Psoas muscle (tissue), 8 donors: Measurements from ENCODE around the gene CHRNG. TPM values are rescaled to one million over a fixed set of nuclear protein-coding genes. Genes with fewer than 3 reads are reported as not detected.

Source experiments
- ATAC-seq, 4 donors: fragments of 200-7000 bp; cut with Tn5 transposase; one replicate each; pipeline ENCODE4 v1.9.1; 2020; ENCODE audit warnings: moderate library complexity in 3 of 4, mild to moderate bottlenecking in 2 of 4
- DNase-seq, 2 donors: peaks; one replicate each; pipeline ENCODE4 v3.0.0-alpha.2; 2020
- H3K27ac ChIP-seq: fragments of 200-600 bp; one replicate; pipeline ENCODE4 v1.8.0; 2022
- H3K27me3 ChIP-seq, 3 donors: fragments of 200-600 bp in 1 of 3; one replicate each; pipeline versions ENCODE4 v1.6.1 to v1.8.0; 2013 to 2022; ENCODE audit warnings: low read length in 2 of 3, mild to moderate bottlenecking in 2 of 3, moderate library complexity in 1 of 3; ENCODE audit not compliant: insufficient read depth in 3 of 3
- H3K36me3 ChIP-seq, 2 donors: fragments of 200-600 bp in 1 of 2; one replicate each; pipeline versions ENCODE4 v1.6.1 to v1.8.0; 2013 to 2022; ENCODE audit warnings: low read depth in 1 of 2, mild to moderate bottlenecking in 1 of 2, moderate library complexity in 1 of 2; ENCODE audit not compliant: insufficient read depth in 1 of 2
- H3K4me1 ChIP-seq: fragments of 200-600 bp; one replicate; pipeline ENCODE4 v1.8.0; 2022
- H3K4me3 ChIP-seq: fragments of 200-600 bp; one replicate; pipeline ENCODE4 v1.8.0; 2022; ENCODE audit warnings: mild to moderate bottlenecking
- H3K9me3 ChIP-seq: fragments of 200-600 bp; one replicate; pipeline ENCODE4 v1.8.0; 2022
- CTCF ChIP-seq: fragments of 200-600 bp; IDR thresholded peaks from one replicate; pipeline ENCODE4 v1.8.0; 2022; ENCODE audit warnings: antibody characterized with exemption
- WGBS, 3 donors: extraction: QIAGEN DNeasy Blood & Tissue Kit; methylation state at CpG; one replicate each; pipeline versions ENCODE4 v1.1.6 to v1.1.7; 2013; 5-methylcytosine and 5-hydroxymethylcytosine counted together
- intact Hi-C, 2 donors: fragments of 100-400 bp; cut with DNase I; formaldehyde crosslinking; loops; one replicate each; pipeline versions ENCODE4 v1.11.0 to v1.14.2; 2022
- polyA plus RNA-seq, 3 donors: library from polyadenylated mRNA; stranded (reverse); fragments of 200-250 nt; gene quantifications; one replicate each; pipeline ENCODE4 v1.2.3, GENCODE V29; 2013
- total RNA-seq, 4 donors: library from RNA; stranded (reverse); fragmentation: NEBNext Ultra II Directional in 2 of 4; extraction: Animal tissue kit (Norgen Biotek cat#: 25700) in 2 of 4; gene quantifications; one replicate each; pipeline versions ENCODE4 v1.2.1 to v1.2.4, GENCODE V29; 2021 to 2023
- donor health status: healthy with polysubstance abuse.
- donor health status: DM: no; HTN: no; CAD: no; lungs with moderate emphysema.
- donor health status: Bipolar disorder and iron deficiency.
- donor health status: healthy.
- donor health status: DM: yes; HTN: yes; CAD: no.
- donor health status: DM: no; HTN: no; CAD: no.
- donor health status: DM: no; HTN: no; CAD: no.
- donor health status: DM: yes; HTN: yes; CAD: no.

Gene CHRNG
- total and polyA plus RNA-seq, 7 donors: 0.68 to 94.1 (median 6.9) TPM

DNA sequence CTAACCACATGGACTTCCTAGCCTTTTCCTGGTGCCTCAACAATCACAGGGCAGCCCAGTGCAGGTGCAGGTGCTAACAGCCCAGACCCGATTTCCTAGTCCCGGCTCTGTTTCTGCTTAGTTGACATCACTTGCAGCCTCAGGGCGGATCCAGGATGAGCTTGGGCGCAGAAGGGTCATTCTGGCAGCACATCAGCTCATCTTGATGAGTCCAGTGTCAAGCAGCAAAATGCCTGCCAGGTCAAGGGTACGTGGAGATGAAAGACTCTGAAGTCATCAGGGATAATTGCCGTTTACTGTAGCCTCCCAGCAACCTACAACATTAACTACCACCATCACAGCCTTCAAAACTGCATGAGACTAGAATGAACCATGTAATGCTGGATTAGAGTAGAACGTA, 54.5 kb downstream of the CHRNG start:
- no peak for TF ChIP-seq CTCF
- H3K27ac ChIP-seq: peak overlapping the region; percentile 82
- no peaks in the 10 kb centered on the region for H3K36me3 ChIP-seq
- ATAC-seq: no peak
- no peaks in the 10 kb centered on the region for H3K9me3 ChIP-seq
- no peaks in the 10 kb centered on the region for H3K27me3 ChIP-seq
- intact Hi-C loops: no loop called here
- no peak for DNase-seq
- 77 to 89% (median 84%) methylated on average over 7 of the region's 7 CpGs for WGBS, 3 donors
- peaks cover 26% of the 10 kb centered on the region for H3K4me1 ChIP-seq
- H3K4me3 ChIP-seq: no peak overlapping the region

Other genes starting within 250 kb of the CHRNG start
- not detected for gene ALPP, start 160.9 kb upstream of the CHRNG start, total RNA-seq
- not detected for gene ALPP, start 160.9 kb upstream of the CHRNG start, polyA plus RNA-seq
- gene ALPG, start 132.8 kb upstream of the CHRNG start, total RNA-seq: not detected
- gene ALPG, start 132.8 kb upstream of the CHRNG start, polyA plus RNA-seq: not detected
- not detected for gene ALPI, start 83.5 kb upstream of the CHRNG start, total RNA-seq
- gene ALPI, start 83.5 kb upstream of the CHRNG start, polyA plus RNA-seq: under 1 TPM in 2 of 3 donors, not detected in 1; 0.05 to 0.14 TPM
- 1 to 10 TPM in 1 of 4 donors, under 1 TPM in 3; 0.32 to 1.0 (median 0.61) TPM for gene ECEL1, start 51.9 kb upstream of the CHRNG start, total RNA-seq
- 1 to 10 TPM in 1 of 3 donors, under 1 TPM in 2; 0.45 to 1.8 (median 0.55) TPM for gene ECEL1, start 51.9 kb upstream of the CHRNG start, polyA plus RNA-seq
- 1 to 10 TPM; 2.0 to 5.0 (median 2.9) TPM for gene PRSS56, start 19.3 kb upstream of the CHRNG start, total RNA-seq
- gene PRSS56, start 19.3 kb upstream of the CHRNG start, polyA plus RNA-seq: 1 to 10 TPM in 2 of 3 donors, under 1 TPM in 1; 0.82 to 3.2 (median 1.8) TPM
- gene CHRND, start 13.5 kb upstream of the CHRNG start, total RNA-seq: 100 to 1,000 TPM in 2 of 4 donors, 10 to 100 TPM in 2; 58.8 to 300 (median 97.7) TPM
- 10 to 100 TPM in 2 of 3 donors, 1 to 10 TPM in 1; 6.5 to 13.5 (median 12.5) TPM for gene CHRND, start 13.5 kb upstream of the CHRNG start, polyA plus RNA-seq
- gene TIGD1, start 10.9 kb downstream of the CHRNG start, total RNA-seq: 1 to 10 TPM; 2.3 to 4.9 (median 3.7) TPM
- gene TIGD1, start 10.9 kb downstream of the CHRNG start, polyA plus RNA-seq: 1 to 10 TPM; 2.6 to 6.8 (median 6.4) TPM
- gene EIF4E2, start 11.0 kb downstream of the CHRNG start, total RNA-seq: 100 to 1,000 TPM in 1 of 4 donors, 10 to 100 TPM in 3; 76.1 to 136 (median 88.4) TPM
- 10 to 100 TPM; 39.6 to 85.2 (median 67.4) TPM for gene EIF4E2, start 11.0 kb downstream of the CHRNG start, polyA plus RNA-seq
- 10 to 100 TPM in 2 of 4 donors, 1 to 10 TPM in 2; 6.9 to 20.7 (median 9.8) TPM for gene EFHD1, start 93.9 kb downstream of the CHRNG start, total RNA-seq
- gene EFHD1, start 93.9 kb downstream of the CHRNG start, polyA plus RNA-seq: 10 to 100 TPM in 2 of 3 donors, 1 to 10 TPM in 1; 6.6 to 17.7 (median 10.7) TPM
- 10 to 100 TPM; 64.3 to 72.6 (median 65.5) TPM for gene GIGYF2, start 157.6 kb downstream of the CHRNG start, total RNA-seq
- 10 to 100 TPM; 13.8 to 44.7 (median 14.4) TPM for gene GIGYF2, start 157.6 kb downstream of the CHRNG start, polyA plus RNA-seq
- not detected for gene KCNJ13, start 236.9 kb downstream of the CHRNG start, total RNA-seq
- under 1 TPM in 1 of 3 donors, not detected in 2; 0.03 TPM for gene KCNJ13, start 236.9 kb downstream of the CHRNG start, polyA plus RNA-seq